ENCODE results near the gene NR2E1.

- TF ChIP-seq CTCF (IDR thresholded peaks at IDR 0.05; ENCODE audit: insufficient read depth, low read depth, low read length) (no peak), EZH2 (IDR thresholded peaks at IDR 0.05; ENCODE audit: insufficient read depth, low read length) (no peak)
These were observed 1.7 kb downstream of the NR2E1 start for GRCh38 chr6:108167449-108168089.
